ENCODE data around the gene ULK3. TPM values are rescaled to one million over a fixed set of nuclear protein-coding genes. Genes with fewer than 3 reads are reported as not detected.
A peak's percentile ranks its signal among the peaks of the same experiment; 100 is the strongest.

Gene ULK3
- total RNA-seq, 1 donor from 2014 or later, result 25.6 TPM

GRCh38 chr15:74791007-74791406 lies 51.9 kb downstream of the ULK3 start:
- intact Hi-C loops (cut with DNase I), result no loop called here
- no peak for DNase-seq (ENCODE audit: low spot score)

- intact Hi-C loops (cut with DNase I), result no loop called here
- no peak for DNase-seq (ENCODE audit: low spot score)
These were observed 52.7 kb downstream of the ULK3 start for GRCh38 chr15:74790080-74790916.

GRCh38 chr15:74789741-74790079 lies 53.2 kb downstream of the ULK3 start:
- DNase-seq (ENCODE audit: low spot score), result no peak
- intact Hi-C loops (cut with DNase I), result loop anchor here (5.0 kb wide), 1 partner anchor 113 kb away; no protein-coding TSS in a partner anchor

DNA sequence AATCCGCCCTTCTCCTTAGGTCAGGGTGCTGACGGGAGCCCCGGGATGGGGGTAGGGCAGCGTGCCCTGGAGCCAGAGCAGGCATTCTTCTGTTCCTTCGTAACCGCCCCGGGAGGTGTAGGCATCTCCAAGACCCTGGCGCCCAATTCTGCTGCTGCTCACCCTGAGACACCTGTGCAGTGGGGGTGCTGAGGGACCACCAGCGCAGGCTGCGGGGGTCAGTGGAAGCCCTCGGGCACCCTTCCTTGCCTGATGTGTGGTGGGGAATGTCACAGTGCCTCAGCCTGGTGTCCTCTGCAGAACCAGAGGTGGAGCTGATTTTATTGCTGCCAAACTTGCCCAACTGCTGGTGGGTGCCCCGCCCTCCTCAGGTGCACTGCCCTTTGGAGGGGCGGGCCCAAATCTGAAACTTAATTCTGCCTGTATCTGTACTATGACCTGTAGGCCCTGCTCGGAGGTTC lies 53.8 kb downstream of the ULK3 start:
- intact Hi-C loops (cut with DNase I), result loop anchor here (5.0 kb wide), 1 partner anchor 113 kb away; no protein-coding TSS in a partner anchor
- DNase-seq (ENCODE audit: low spot score), result no peak

DNA sequence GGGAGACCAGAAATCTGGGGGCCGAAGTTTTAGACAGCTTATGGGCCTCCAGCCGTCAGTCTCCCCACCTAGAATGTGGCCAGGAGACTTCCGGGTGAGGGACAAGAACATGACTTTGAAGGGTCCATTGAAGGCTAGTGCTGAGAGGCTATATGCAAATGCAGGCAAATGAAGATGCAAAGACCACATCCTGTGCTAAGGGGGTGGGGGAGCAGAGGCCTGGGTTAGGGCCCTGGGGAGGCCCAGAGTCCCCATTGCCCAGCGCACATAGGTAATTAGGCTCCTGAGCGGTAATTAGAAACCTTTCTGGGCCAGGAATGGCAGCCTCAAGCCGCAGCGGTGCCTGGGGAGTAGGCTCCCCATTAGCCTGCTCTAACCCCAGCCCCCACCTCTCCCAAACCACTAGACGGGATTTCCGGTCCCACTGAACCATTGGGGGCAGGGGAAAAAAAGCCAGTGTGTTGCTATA lies 54.2 kb downstream of the ULK3 start:
- intact Hi-C loops (cut with DNase I), result loop anchor here (5.0 kb wide), 1 partner anchor 114 kb away; no protein-coding TSS in a partner anchor
- DNase-seq (ENCODE audit: low spot score), result no peak

DNA sequence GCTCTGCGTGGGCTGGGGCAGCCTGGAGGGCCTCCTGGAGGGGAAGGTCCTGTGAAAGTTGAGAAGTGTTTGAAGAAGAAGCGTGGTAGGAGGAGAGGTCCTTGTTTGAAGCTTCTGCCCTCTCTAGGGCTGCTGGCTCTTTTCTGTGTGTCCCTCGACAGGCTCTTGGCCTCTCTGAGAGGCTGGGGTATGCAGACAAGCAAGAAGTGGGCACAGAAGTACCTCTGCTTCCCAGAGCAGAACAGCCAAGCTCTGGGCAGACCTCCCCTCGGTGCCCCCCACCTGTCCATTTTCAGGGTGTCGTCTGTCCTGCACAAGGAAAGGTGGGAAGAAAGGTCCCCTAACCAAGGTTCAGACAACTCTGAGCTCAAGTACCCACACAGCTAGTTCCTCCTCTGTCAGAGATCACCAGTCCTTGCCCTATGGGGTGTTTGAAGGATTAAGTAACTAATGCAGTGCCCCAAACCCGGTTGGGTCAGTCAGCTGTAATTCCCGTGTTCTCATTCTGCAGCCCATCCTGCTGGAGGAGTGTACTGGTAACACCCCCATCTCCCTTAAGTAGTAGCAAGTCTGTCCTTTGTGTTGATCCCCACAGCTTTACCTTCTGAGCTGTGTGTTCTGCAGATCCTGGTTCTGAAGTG lies 54.8 kb downstream of the ULK3 start:
- no peak for DNase-seq (ENCODE audit: low spot score)
- intact Hi-C loops (cut with DNase I), result loop anchor here (5.0 kb wide), 1 partner anchor 114 kb away; no protein-coding TSS in a partner anchor

GRCh38 chr15:74787251-74788041 lies 55.5 kb downstream of the ULK3 start:
- DNase-seq (ENCODE audit: low spot score), result peak; percentile 93
- intact Hi-C loops (cut with DNase I), result loop anchor here (5.0 kb wide), 1 partner anchor 115 kb away; no protein-coding TSS in a partner anchor

DNA sequence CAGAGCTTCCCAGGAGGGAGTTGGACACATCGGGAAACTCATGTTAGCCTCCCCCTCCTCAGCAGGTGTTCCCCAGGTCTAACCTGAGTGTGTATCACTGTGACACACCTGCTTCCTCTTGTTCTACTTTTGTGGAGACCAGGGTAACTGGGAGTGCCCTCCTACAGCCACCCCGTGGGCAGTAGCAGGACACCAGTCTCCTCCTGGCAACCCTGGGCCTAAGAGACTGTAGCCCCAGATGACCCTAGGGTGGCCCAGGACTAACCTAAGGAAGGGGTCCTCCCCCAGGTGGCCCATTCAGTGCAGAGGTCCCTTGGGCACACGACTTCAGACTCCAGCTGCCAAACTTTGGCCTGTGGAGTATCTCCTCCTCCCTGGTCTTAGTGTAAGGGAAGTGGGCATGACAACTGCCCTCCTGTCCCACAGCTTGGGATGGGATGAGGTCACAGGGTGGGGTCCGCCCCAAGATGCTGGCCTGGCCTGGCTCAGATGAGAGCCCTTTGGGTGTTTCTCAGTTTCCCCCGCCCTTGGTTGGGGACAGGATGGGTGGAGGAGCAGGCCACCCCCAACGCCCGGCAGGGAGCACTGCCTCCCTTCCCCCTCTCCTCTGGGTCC lies 56.3 kb downstream of the ULK3 start:
- DNase-seq (ENCODE audit: low spot score), result no peak
- intact Hi-C loops (cut with DNase I), result loop anchor here (5.0 kb wide), 1 partner anchor 116 kb away; no protein-coding TSS in a partner anchor

Small RNA genes lying within 50 kb of the gene (microRNA-seq; reads per million reads assigned to microRNA genes)
- not detected for gene MIR4513
- gene MIR6882, result not detected

Other genes starting within 250 kb of the ULK3 start
- 53.1 TPM for gene CLK3, start 227.3 kb downstream of the ULK3 start, total RNA-seq
- 17.8 TPM for gene EDC3, start 147.1 kb downstream of the ULK3 start, total RNA-seq
- 0.30 TPM for gene CYP1A1, start 117.6 kb downstream of the ULK3 start, total RNA-seq
- gene CYP1A2, start 94.3 kb downstream of the ULK3 start, total RNA-seq, result not detected
- 29.5 TPM for gene CSK, start 61.1 kb downstream of the ULK3 start, total RNA-seq
- gene LMAN1L, start 30.3 kb downstream of the ULK3 start, total RNA-seq, result 7.9 TPM
- 0.67 TPM for gene CPLX3, start 16.5 kb downstream of the ULK3 start, total RNA-seq
- gene SCAMP2, start 30.2 kb upstream of the ULK3 start, total RNA-seq, result 33.3 TPM
- gene MPI, start 46.9 kb upstream of the ULK3 start, total RNA-seq, result 44.5 TPM
- 62.5 TPM for gene FAM219B, start 63.7 kb upstream of the ULK3 start, total RNA-seq
- 804 TPM for gene COX5A, start 94.9 kb upstream of the ULK3 start, total RNA-seq
- 1.8 TPM for gene RPP25, start 113.6 kb upstream of the ULK3 start, total RNA-seq
- 3.6 TPM for gene SCAMP5, start 152.4 kb upstream of the ULK3 start, total RNA-seq
- 7.2 TPM for gene PPCDC, start 180.4 kb upstream of the ULK3 start, total RNA-seq

Data from cardiac septum (tissue), 1 donor.